K562 (cell line): ENCODE data around the gene GRIA1. TPM values are rescaled to one million over a fixed set of nuclear protein-coding genes. Genes with fewer than 3 reads are reported as not detected.

Experiments used
- ATAC-seq: fragments of 200-7000 bp; cut with Tn5 transposase; 3 replicates; pipeline ENCODE4 v1.9.1; 2020; ENCODE audit warnings: moderate library complexity
- BruUV-seq: library from RNA; stranded (reverse); fragments of 400-500 nt; replicated peaks from 2 replicates; lab custom pipeline; 2021; lab: Mats Ljungman, UMichigan
- CTCF ChIA-PET: fragments of 300-600 bp; formaldehyde crosslinking; extraction: SDS; loops from one replicate; lab custom pipeline; 2021; ENCODE audit warnings: low intra/inter-chr PET ratio; lab: Yijun Ruan, JAX
- POLR2A ChIA-PET: fragments of 300-600, 350-650 bp; sonication (Branson Sonifier 250); formaldehyde crosslinking; extraction: SDS; loops from one replicate; lab custom pipeline; 2021; ENCODE audit warnings: antibody characterized with exemption, inconsistent platforms; lab: Yijun Ruan, JAX
- DNase-seq, 4 experiments: peaks; one replicate each; pipeline versions ENCODE4 v3.0.0 to v3.0.0-alpha.2; 2011 to 2018; ENCODE audit warnings: low spot score in 3 of 4, mixed read lengths in 3 of 4; ENCODE audit errors: extremely low read depth in 1 of 4
- FAIRE-seq: peaks from 2 replicates; lab custom pipeline; 2011; peaks lifted over from hg19 to GRCh38; lab: Jason Lieb, UNC
- H2AFZ ChIP-seq: 2 replicates; pipeline ENCODE4 v1.6.0; 2011; ENCODE audit warnings: low read depth, low read length, control low read depth, inconsistent platforms
- H3K27ac ChIP-seq: fragments of 200-600 bp; 3 replicates; pipeline ENCODE4 v1.8.0; 2011; ENCODE audit warnings: low read depth, mild to moderate bottlenecking, control low read depth, inconsistent platforms, low read length, moderate library complexity, mixed read lengths; ENCODE audit errors: extremely low read depth
- H3K27me3 ChIP-seq, 2 experiments: fragments of 300-600 bp in 1 of 2; 2 replicates in 1 of 2; 3 replicates in 1 of 2; pipeline versions ENCODE4 v1.6.0 to v1.8.0; 2011; ENCODE audit warnings: inconsistent platforms in 2 of 2, low read length in 2 of 2, mild to moderate bottlenecking in 1 of 2, mixed read lengths in 1 of 2, moderate library complexity in 1 of 2; ENCODE audit not compliant: control insufficient read depth in 2 of 2, insufficient read depth in 2 of 2
- H3K36me3 ChIP-seq: fragments of 300-600 bp; 3 replicates; pipeline ENCODE4 v1.8.0; 2011; ENCODE audit warnings: mild to moderate bottlenecking, low read length, inconsistent platforms; ENCODE audit not compliant: control insufficient read depth, insufficient read depth
- H3K4me1 ChIP-seq, 2 experiments: fragments of 200-600 bp in 1 of 2; replicated peaks in 1 of 2; 2 replicates in 1 of 2; 3 replicates in 1 of 2; pipeline versions ENCODE4 v1.5.1 to v1.8.0; 2011; ENCODE audit warnings: inconsistent platforms in 2 of 2, low read length in 2 of 2, mild to moderate bottlenecking in 1 of 2, mixed read lengths in 1 of 2, moderate library complexity in 1 of 2; ENCODE audit not compliant: control insufficient read depth in 2 of 2, insufficient read depth in 2 of 2
- H3K4me2 ChIP-seq: 2 replicates; pipeline ENCODE4 v1.6.1; 2011; ENCODE audit warnings: low read length, control low read depth, inconsistent platforms, mixed read lengths; ENCODE audit not compliant: insufficient read depth
- H3K4me3 ChIP-seq: fragments of 200-600 bp; sonication (generic), shearing (Covaris generic); 2 replicates; pipeline ENCODE4 v1.5.1; 2016; ENCODE audit warnings: control low read depth, inconsistent platforms
- H3K79me2 ChIP-seq: fragments of 200-600 bp; 3 replicates; pipeline ENCODE4 v1.8.0; 2011; ENCODE audit warnings: low read length, inconsistent platforms; ENCODE audit not compliant: control insufficient read depth, insufficient read depth
- H3K9ac ChIP-seq, 2 experiments: 2 replicates each; pipeline versions ENCODE4 v1.6.0 to v1.6.1; 2011; ENCODE audit warnings: low read depth in 2 of 2, low read length in 2 of 2, control low read depth in 1 of 2, inconsistent platforms in 1 of 2, mild to moderate bottlenecking in 1 of 2, mixed read lengths in 1 of 2; ENCODE audit not compliant: insufficient read depth in 1 of 2
- H3K9me1 ChIP-seq: one replicate; pipeline ENCODE4 v1.6.0; 2011; ENCODE audit warnings: inconsistent platforms, mild to moderate bottlenecking, low read length, moderate library complexity; ENCODE audit not compliant: control insufficient read depth, insufficient read depth
- H3K9me3 ChIP-seq: replicated peaks from 2 replicates; pipeline ENCODE4 v1.5.1; 2011; ENCODE audit warnings: low read depth, low read length, inconsistent platforms; ENCODE audit not compliant: control insufficient read depth, insufficient read depth
- H4K20me1 ChIP-seq: replicated peaks from 2 replicates; pipeline ENCODE4 v1.6.1; 2011; ENCODE audit warnings: low read length, inconsistent platforms, mixed read lengths; ENCODE audit not compliant: control insufficient read depth, insufficient read depth
- FUS ChIP-seq: fragments of 200-400 bp; formaldehyde crosslinking; optimal IDR thresholded peaks from 2 replicates; pipeline ENCODE3; 2017; ENCODE audit warnings: low read depth, low read length
- L3MBTL2 ChIP-seq: fragments of 450-650 bp; IDR thresholded peaks from 2 replicates; pipeline ENCODE4 v1.6.1; 2016; ENCODE audit warnings: mild to moderate bottlenecking, moderate library complexity
- ZC3H4 ChIP-seq: sonication (generic); formaldehyde crosslinking; IDR thresholded peaks from 2 replicates; pipeline ENCODE4 v1.9.0; 2021; ENCODE audit warnings: missing genetic modification reagents, borderline replicate concordance
- ZNF318 ChIP-seq, 2 experiments: fragments of 450-650 bp; IDR thresholded peaks; 2 replicates each; pipeline ENCODE4 v1.6.1; 2016; ENCODE audit warnings: mild to moderate bottlenecking in 2 of 2, borderline replicate concordance in 1 of 2, low read depth in 1 of 2, moderate library complexity in 1 of 2
- WGBS: fragments of 100-300 bp; shearing (Covaris generic); methylation state at CpG from one replicate; pipeline ENCODE4 v1.1.6; 2016; ENCODE audit warnings: low coverage, mixed read lengths; ENCODE audit not compliant: insufficient coverage; ENCODE audit errors: missing lambda C conversion rate; 5-methylcytosine and 5-hydroxymethylcytosine counted together
- in situ Hi-C: fragments of 300-500 bp; cut with MboI; formaldehyde crosslinking; loops from 4 replicates; pipeline ENCODE4 v1.15.0; 2018; ENCODE audit warnings: inconsistent platforms, mixed read lengths
- intact Hi-C: fragments of 100-400 bp; cut with micrococcal nuclease; formaldehyde crosslinking; loops from 2 replicates; pipeline ENCODE4 v1.14.2; 2022
- polyA plus RNA-seq, 8 experiments: library from polyadenylated mRNA; depleted of rRNA in 4 of 8; stranded (reverse) in 5 of 8; unstranded in 3 of 8; fragments of >200 nt; fragmentation: Nextera tagmentation in 2 of 8; fragmentation: Illumina TruSeq in 1 of 8; extraction: Ambion mirVana in 2 of 8; extraction: Trizol in 1 of 8; gene quantifications; 2 replicates each; pipeline versions ENCODE4 v1.2.1 to v1.2.3, GENCODE V29; 2011 to 2014; ENCODE audit warnings: inconsistent platforms in 1 of 8, missing spikeins in 1 of 8
- total RNA-seq, 7 experiments: library from RNA; depleted of rRNA in 6 of 7; stranded (reverse); fragments of >200 nt in 6 of 7; fragmentation: Illumina TruSeq in 2 of 7; extraction: Trizol in 2 of 7; gene quantifications; 2 replicates each; pipeline versions ENCODE4 v1.2.1 to v1.2.3, GENCODE V29; 2011 to 2021; ENCODE audit warnings: low replicate concordance in 1 of 7

Gene GRIA1
- total and polyA plus RNA-seq, 9 of the 15 experiments (the other 6 are each of a cell fraction or from before 2014, with no cell fraction given) = not detected

- no peak for TF ChIP-seq ZNF318 (IDR thresholded peaks at IDR 0.05; ENCODE audit: borderline replicate concordance in 1 of 2, low read depth in 1 of 2)
Observed at GRCh38 chr5:153756540-153756939, 266.1 kb downstream of the GRIA1 start (continued).

- in situ Hi-C loops (no loop called here), intact Hi-C loops (no loop called here)
- ChIA-PET POLR2A (no interaction called here), CTCF (no interaction called here)
- no TSS peak for BruUV-seq
- TF ChIP-seq ZC3H4 (CRISPR knock-in tag) = no peak
- TF ChIP-seq FUS = no peak
- TF ChIP-seq L3MBTL2 = no peak
- Histone ChIP-seq H3K79me2 (no peaks in the 10 kb centered on the region), H3K27ac (no peak overlapping the region), H3K9me3 (no peaks in the 10 kb centered on the region), H3K4me2 (no peak overlapping the region), H3K27me3 (peaks cover 0 to 13% of the 10 kb centered on the region in 2 experiments; a peak in 3 of 5 replicates), H3K36me3 (no peaks in the 10 kb centered on the region), H3K9ac (no peak overlapping the region), H3K9me1 (no peaks in the 10 kb centered on the region), H3K4me3 (no peak overlapping the region), H4K20me1 (no peaks in the 10 kb centered on the region), H2AFZ (no peak overlapping the region), H3K4me1 (no peaks in the 10 kb centered on the region)
- 0% methylated on average over 1 of the region's 1 CpG for WGBS
- DNase-seq (no peak), FAIRE-seq (no peak), ATAC-seq (no peak)
Observed at GRCh38 chr5:153765987-153766386, 275.5 kb downstream of the GRIA1 start.
